ENCODE results near the gene GMFB.
A peak's percentile ranks its signal among the peaks of the same experiment; 100 is the strongest.
"Not testable (repeated sequence)": the region's sequence is repeated elsewhere in the genome, so short reads cannot be mapped to it uniquely, and the experiment has no call there.

Gene GMFB

GRCh38 chr14:54440476-54440872 is 48.3 kb downstream of the GMFB start:
- H3K4me3 ChIP-seq (ENCODE audit: low read length): peak overlapping the region; percentile 95
- no peak for TF ChIP-seq ZNF274 (IDR thresholded peaks at IDR 0.05; ENCODE audit: low read depth, low read length)

GRCh38 chr14:54440037-54440436 is 48.7 kb downstream of the GMFB start:
- TF ChIP-seq ZNF274 (IDR thresholded peaks at IDR 0.05; ENCODE audit: low read depth, low read length): no peak
- H3K4me3 ChIP-seq (ENCODE audit: low read length): peak overlapping the region; percentile 95

GRCh38 chr14:54438703-54439102 is 50.1 kb downstream of the GMFB start:
- H3K4me3 ChIP-seq (ENCODE audit: low read length): no peak overlapping the region
- no peak for TF ChIP-seq ZNF274 (IDR thresholded peaks at IDR 0.05; ENCODE audit: low read depth, low read length)

GRCh38 chr14:54437954-54438353 is 50.8 kb downstream of the GMFB start:
- not testable (repeated sequence) for H3K4me3 ChIP-seq (ENCODE audit: low read length)

GRCh38 chr14:54435500-54435981 is 53.2 kb downstream of the GMFB start:
- H3K4me3 ChIP-seq (ENCODE audit: low read length): no peak overlapping the region; the same call in 1 of the 2 replicates
- TF ChIP-seq ZNF274 (IDR thresholded peaks at IDR 0.05; ENCODE audit: low read depth, low read length): no peak

- TF ChIP-seq ZNF274 (IDR thresholded peaks at IDR 0.05; ENCODE audit: low read depth, low read length): no peak
Measured at GRCh38 chr14:54428527-54428926, 60.3 kb downstream of the GMFB start.

DNA sequence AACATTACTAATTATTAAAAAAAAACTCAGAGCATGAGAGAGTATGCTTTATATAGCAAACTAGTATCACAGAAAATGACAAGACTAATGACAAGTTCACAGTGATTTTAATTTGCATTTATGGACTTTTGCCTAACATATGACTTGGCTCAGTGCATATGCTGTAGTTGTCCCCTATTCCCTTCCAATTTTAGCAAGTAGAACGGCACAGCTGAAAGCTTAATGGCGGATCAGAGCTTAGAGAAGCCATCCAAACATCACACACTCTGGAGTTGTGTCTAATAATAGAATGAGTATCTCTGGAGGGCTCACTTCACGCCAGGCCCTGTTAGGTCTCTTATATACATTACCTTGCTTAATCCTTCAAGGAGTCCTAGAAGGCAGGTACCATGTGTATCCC is 60.9 kb downstream of the GMFB start:
- no peak overlapping the region for H3K4me3 ChIP-seq (ENCODE audit: low read length)
- TF ChIP-seq ZNF274 (IDR thresholded peaks at IDR 0.05; ENCODE audit: low read depth, low read length): no peak

More at GRCh38 chr14:54428527-54428926, 60.3 kb downstream of the GMFB start:
- no peak overlapping the region for H3K4me3 ChIP-seq (ENCODE audit: low read length)

- H3K4me3 ChIP-seq (ENCODE audit: low read length): no peak overlapping the region
- no peak for TF ChIP-seq ZNF274 (IDR thresholded peaks at IDR 0.05; ENCODE audit: low read depth, low read length)
Measured at GRCh38 chr14:54425537-54426274, 63.1 kb downstream of the GMFB start.

DNA sequence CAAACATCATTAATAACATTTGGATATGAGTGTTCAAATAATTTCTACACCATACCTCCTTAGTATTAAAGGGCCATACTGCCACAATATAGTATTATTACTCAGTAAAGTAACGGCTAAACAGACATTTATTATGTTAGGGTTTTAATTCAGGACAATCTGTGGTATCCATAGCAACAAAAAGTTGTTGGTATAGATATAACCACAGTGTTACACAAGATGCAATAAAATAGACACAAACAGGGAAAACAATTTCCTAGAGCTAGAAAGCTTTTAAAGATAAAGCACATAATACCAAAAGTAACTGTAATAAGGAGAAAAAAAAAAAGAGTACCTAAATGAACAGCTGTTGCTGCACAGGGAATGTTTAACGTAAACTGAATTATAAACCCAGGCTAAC is 63.7 kb downstream of the GMFB start:
- no peak overlapping the region for H3K4me3 ChIP-seq (ENCODE audit: low read length)
- TF ChIP-seq ZNF274 (IDR thresholded peaks at IDR 0.05; ENCODE audit: low read depth, low read length): no peak

All from GM08714 (cell line).